ENCODE measurements around the gene CEP72.
"Not testable (repeated sequence)": the region's sequence is repeated elsewhere in the genome, so short reads cannot be mapped to it uniquely, and the experiment has no call there.

CEP72 gene

GRCh38 chr5:600886-601541 is 11.1 kb upstream of the CEP72 start:
- no peak for DNase-seq

- no peak for DNase-seq
These were observed 10.2 kb upstream of the CEP72 start for GRCh38 chr5:601771-602465.

DNA sequence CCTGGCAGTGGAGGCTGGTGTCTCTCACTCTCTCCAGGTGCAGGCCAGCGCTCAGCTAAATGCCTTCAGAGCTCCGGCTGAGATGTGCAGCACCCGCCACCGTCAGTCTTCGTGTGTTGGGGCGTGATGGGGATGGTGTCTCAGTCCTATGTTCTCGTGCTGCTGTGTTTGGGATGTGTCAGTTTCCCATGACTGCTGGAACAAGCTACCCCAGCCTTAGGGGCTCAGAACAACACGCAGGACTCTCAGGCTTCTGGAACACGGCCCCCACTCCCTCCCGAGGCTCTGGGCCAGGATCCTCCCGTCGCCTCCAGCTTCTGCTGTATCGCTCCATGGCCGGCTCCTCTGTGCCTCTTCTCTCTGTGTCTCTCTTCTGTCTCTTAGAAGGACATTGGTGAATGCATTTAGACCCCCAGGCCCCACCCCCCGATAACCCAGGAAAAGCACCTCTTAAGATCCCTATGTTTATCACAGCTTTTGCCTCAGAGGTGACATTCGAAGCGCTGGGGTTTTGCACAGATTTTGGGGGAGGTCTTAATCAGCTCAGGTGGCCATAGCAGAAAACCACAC is 9.6 kb upstream of the CEP72 start:
- no peak for DNase-seq

DNA sequence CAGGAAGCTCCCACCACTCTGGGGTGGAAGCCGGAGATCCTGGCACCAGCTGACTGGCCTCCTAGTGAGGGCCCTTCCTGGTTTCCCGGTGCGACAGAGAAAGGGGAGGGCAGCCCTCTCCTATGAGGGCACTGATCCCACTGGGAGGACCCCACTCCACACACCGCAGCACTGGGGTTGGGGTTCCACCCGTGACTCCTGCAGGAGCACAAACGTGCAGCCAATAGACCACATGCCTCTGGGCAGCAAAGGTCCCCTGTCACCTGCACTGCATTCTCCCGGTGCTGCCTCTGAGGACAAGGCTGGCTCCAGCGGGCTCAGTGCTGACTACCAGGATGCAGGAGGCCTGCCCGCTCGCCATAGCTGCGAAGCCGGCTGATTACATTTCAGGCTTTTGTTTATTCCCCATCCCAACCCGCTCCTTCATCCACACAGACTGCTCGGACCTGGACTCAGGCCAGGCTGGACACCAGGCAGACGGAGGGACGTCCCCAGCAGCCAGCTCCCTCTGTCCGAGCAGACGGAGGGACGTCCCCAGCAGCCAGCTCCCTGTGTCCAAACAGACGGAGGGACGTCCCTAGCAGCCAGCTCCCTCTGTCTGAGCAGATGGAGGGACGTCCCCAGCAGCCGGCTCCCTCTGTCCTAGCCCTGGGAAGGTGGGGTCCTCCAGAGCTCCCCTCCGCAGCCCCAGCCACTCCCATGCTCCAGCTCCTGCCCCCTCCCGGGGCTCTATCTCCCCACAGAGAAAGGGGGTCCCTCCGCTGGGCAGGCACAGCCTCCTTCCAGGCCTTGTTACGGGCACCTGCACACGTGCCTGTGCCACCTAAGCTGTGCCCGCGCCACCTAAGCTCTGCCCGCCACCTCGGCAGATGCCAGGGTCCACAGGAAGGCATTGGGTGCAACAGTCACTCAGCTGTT is 8.8 kb upstream of the CEP72 start:
- no peak for DNase-seq

- DNase-seq = no peak
These were observed 7.7 kb upstream of the CEP72 start for GRCh38 chr5:604391-604831.

DNA sequence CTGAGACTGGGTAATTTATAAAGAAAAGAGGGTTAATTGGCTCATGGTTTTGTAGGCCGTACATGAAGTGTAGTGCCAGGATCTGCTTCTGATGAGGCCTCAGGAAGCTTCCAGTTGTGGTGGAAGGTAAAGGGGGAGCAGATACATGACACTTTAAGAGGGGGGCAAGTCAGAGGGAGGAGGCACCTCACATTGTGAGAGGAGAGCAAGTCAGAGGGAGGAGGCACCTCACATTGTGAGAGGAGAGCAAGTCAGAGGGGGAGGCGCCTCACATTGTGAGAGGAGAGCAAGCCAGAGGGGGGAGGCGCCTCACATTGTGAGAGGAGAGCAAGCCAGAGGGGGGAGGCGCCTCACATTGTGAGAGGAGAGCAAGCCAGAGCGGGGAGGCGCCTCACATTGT is 7.0 kb upstream of the CEP72 start:
- not testable (repeated sequence) for DNase-seq

DNA sequence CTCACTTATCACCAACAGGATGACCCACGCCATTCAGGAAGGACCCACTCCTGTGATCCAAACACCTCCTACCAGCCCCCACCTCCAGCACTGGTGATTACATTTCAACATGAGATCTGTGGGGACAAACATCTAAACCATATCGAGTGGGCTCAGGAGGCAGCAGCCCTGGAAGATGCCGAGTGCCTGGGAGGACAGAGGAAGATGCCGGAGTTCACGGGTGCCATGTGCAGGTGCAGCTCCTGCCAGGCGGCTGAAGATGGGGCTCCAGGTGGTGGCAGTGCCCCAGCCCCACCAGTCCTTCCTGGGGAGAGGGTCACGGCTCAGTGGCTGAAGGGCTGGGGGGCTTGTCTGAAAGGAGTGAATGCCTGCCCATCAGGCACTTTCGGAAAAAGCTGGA is 6.1 kb upstream of the CEP72 start:
- no peak for DNase-seq

- no peak for DNase-seq
These were observed 5.4 kb upstream of the CEP72 start for GRCh38 chr5:606526-607399.

- no peak for DNase-seq
These were observed 4.4 kb upstream of the CEP72 start for GRCh38 chr5:607541-608428.

DNA sequence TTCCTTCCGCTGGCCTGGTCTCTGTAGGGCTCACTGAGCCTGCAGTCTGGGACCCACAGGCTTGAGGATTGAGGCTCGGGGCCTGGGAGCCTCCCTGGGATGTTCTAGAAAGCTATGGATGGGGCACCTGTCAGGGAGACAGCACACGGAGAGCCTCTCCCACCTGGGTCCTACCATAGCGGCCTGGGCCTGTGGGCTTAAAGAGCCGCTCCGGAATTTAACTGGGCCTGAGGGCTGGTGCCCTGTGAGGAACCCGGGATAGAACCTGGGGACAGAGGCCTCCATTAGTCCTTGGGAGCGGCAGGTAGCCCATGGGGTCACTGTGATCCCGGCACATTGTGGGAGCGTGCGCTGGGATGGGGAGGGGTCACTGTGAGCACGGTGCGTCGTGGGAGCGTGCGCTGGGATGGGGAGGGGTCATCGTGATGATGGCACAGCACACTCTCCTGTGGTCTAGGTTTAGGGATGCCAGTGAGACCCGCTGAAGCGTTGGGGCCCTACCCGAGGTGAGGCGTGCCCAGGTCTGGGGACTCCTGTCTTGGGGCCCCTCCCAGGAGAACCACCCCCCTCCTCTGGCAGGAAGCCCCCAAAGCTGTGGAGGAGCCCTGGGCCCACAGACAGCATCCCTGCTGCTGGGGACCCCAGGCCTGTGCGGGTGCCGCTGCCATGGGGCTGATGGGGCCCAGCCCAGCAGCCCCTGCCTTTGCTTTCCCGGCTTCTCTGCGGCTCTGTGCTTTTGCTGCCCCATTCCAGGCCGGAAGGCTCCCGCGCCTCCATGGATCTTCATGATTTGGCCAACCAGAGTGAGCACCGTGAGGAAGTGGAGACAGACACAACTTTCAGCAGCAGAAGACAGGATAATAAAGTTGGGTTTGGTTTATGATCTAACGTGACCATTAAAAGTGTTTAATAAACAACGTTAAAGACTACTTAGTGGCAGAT is 3.4 kb upstream of the CEP72 start:
- DNase-seq = no peak

GRCh38 chr5:609506-609905 is 2.6 kb upstream of the CEP72 start:
- no peak for DNase-seq

DNA sequence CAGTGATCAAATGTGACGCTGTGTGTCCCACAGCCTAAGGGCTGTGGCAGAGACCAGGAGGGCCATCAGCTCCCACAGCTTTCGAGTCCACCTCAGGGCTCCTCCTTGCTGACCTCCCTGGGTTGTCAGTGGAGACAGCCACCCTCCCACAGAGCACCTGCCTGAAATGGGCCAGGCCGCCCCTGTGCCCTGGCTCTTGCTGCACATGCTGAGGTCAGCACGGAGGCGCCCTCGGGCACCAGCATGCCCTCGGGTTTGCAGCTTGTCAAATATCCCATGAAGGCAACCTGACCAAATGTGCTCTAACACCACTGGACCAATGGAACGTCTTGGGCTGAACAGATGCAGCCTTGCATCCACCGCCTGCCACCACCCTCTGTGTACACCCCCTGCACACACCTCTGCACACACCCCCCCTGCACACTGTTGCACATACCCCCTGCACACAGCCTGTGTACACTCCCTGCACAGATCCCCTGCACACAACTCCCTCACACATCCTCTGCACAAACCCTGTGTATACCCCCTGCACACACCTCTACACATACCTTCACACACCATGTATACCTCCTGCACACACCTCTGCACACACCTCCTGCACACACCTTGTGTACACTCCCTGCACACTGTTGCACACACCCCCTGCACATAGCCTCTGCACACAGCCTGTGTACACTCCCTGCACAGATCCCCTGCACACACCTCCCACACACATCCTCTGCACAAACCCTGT is 2.0 kb upstream of the CEP72 start:
- DNase-seq = no peak

DNA sequence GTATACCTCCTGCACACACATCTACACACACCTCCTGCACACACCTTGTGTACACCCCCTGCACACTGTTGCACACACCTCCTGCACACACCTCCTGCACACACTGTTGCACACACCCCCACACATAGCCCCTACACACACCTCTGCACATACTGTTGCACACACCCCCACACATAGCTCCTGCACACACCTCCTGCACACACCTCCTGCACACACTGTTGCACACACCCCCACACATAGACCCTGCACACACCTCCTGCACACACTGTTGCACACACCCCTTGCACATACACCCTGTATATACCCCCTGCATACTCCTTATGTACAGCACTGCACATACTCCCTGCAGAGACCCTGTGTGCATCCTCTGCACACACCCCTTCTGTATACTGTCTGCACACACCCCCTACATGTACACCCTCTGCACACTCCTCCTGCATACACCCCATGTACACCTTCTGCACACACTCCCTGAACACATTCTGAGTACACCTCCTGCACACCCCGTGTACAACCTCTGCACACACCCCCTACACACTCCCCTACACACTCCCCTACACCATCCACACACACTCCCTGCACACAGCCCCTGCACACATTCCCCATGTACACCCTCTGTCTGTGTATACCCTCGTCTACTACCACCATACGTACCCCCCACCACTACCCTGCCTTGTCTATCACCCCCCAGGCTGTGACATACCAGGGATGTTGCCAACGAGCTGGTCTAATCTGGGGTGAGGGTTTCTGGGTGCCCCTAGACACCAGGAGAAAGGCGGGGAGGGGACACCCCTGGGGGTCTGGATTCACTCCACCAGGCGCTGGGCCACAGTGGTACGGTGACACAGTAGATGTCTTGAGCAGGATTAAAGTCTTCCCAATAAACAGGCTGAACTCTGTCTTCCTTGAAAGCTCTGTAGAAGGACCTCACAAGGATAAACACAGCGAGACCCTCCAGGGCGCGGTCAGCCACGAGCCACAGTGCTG is 1.1 kb upstream of the CEP72 start:
- DNase-seq = no peak

- DNase-seq = peak in 1 of 2 donors; percentile 17
These were observed 621 bp downstream of the CEP72 start for GRCh38 chr5:612498-613424.

- DNase-seq = no peak
These were observed 4.4 kb downstream of the CEP72 start for GRCh38 chr5:616484-617039.

GRCh38 chr5:617896-618295 is 5.8 kb downstream of the CEP72 start:
- DNase-seq = no peak

GRCh38 chr5:618450-618849 is 6.3 kb downstream of the CEP72 start:
- DNase-seq = no peak
